ENCODE data around the gene ENPP7. TPM values are rescaled to one million over a fixed set of nuclear protein-coding genes. Genes with fewer than 3 reads are reported as not detected.
A peak's percentile ranks its signal among the peaks of the same experiment; 100 is the strongest.

Gene ENPP7
- total RNA-seq, 1 experiment from 2014 or later: not detected

DNA sequence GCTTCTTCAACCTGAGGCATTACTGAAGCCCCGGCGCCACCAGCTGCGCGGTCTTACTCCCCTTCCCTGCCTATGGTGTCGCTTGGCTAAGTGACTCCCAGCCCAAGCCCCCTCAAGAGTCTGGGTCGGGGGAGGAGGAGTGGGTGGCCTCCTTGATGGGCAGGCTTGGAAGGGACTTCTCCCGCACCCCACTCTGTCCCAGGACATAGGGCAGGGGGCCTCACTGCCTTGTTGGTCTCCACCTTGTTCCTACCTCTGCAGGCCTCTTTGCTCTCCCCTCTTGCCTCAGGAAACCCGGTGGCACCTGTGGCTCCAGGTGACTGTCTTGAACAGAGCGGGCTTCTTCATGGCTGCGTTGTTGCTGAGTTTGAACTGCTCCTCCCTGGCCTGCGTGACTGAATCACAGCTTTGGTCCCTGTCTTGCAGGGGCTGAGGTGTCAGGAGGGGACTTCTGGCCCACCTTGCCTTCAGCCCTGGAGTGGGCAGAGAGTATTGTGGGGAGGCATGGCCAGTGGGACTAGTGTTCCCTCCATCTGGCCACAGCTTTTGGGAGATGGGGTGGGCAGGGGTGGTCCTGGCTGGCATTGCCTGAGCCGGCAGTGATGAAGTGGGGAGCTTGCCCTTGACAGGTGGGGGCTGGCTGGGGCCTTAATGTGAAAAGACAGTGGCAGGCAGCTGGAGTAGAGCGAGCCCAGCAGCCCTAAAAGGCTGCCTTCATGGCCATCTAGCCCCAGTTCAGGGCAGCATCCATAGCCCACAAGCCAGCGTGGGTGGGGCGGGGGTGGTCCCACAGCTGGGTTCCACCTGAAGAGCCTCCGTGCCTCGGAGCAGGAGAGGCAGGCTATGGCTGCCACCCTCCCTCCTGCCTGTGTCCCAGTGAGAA lies 54.5 kb downstream of the ENPP7 start:
- ChIA-PET CTCF (no interaction called here), POLR2A (no interaction called here)

DNA sequence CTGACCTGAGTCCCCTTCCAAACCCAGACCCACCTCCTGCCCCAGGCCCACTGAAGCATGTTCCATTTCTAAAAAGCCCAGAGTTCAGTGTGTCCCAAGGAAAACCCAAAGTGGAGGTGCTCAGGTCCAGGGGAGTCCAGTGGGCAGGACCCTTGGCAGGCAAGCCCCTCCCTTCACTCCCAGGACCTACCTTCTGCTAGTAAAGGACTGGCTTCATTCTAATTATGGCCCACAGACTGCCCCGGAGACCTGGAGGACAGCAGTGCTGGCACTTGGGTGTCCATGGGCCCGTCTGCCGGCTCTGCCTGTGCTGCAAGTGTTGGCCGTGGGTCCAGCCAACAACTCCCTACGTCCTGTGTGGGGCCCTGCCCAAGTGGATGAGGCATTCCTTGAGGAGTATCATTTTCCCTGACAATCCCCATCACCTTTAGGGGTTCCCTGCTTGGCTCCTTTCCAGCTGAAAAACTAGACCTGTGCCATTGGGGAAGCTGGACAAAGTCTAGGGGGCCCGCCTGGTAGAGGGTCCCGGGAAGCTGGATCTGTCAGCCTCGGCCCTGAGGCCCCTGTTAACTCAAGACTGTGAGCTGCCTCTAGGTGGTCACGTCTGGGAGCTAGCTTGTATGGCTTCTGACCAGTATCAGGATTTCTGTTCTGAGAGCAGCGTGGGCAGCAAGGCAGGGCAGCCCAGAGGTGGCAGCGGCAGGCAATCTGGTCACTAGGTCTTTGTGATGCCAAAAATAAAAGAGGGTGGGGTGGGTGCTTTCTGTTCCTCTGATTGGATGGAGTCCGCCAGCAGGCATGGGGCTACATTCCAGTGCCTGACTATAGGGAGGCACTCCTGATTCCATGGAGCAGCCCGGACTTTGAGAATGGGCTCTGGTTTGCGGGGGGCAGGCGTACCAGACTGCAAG lies 55.4 kb downstream of the ENPP7 start:
- BruUV-seq (replicated peaks): TSS peak; percentile 9
- intact Hi-C loops (cut with micrococcal nuclease): loop anchor here (5.0 kb wide), 1 partner anchor 186 kb away; no protein-coding TSS in a partner anchor
- ChIA-PET POLR2A (no interaction called here), RAD21 (ENCODE audit: low non-redundant PET in 1 of 2, low total read pairs in 2 of 2, uncharacterized antibody in 2 of 2, unreplicated experiment in 2 of 2) (interaction anchor here in 1 of 2 experiments (0.6 kb wide), 1 partner anchor 206 kb away, joined by 3 read pairs; no protein-coding TSS in a partner anchor), CTCF (interaction anchor here (0.5 to 1.2 kb wide), 2 partner anchors 11 to 53 kb away, joined by 3 to 5 read pairs; partner anchors contain the start of genes CBX4 and CBX8)
- ATAC-seq: no peak; the same call in 1 of the 2 replicates
- H3K27ac ChIP-seq (ENCODE audit: low read depth, low read length): no peak overlapping the region
- no peaks in the 10 kb centered on the region for H3K9me3 ChIP-seq (ENCODE audit: control insufficient read depth in 1 of 2, insufficient read depth in 1 of 2, low read depth in 1 of 2, low read length in 2 of 2)
- peaks cover 6 to 19% of the 10 kb centered on the region in 2 experiments for H3K4me1 ChIP-seq (ENCODE audit: control insufficient read depth in 1 of 2, insufficient read depth in 2 of 2, low read length in 2 of 2)
- H3K4me3 ChIP-seq (replicated peaks in 1 of 2; ENCODE audit: low read depth in 1 of 2, low read length in 2 of 2): no peak overlapping the region
- no peaks in the 10 kb centered on the region for H3K27me3 ChIP-seq (ENCODE audit: insufficient read depth, low read length)
- TF ChIP-seq, protein P1, sequence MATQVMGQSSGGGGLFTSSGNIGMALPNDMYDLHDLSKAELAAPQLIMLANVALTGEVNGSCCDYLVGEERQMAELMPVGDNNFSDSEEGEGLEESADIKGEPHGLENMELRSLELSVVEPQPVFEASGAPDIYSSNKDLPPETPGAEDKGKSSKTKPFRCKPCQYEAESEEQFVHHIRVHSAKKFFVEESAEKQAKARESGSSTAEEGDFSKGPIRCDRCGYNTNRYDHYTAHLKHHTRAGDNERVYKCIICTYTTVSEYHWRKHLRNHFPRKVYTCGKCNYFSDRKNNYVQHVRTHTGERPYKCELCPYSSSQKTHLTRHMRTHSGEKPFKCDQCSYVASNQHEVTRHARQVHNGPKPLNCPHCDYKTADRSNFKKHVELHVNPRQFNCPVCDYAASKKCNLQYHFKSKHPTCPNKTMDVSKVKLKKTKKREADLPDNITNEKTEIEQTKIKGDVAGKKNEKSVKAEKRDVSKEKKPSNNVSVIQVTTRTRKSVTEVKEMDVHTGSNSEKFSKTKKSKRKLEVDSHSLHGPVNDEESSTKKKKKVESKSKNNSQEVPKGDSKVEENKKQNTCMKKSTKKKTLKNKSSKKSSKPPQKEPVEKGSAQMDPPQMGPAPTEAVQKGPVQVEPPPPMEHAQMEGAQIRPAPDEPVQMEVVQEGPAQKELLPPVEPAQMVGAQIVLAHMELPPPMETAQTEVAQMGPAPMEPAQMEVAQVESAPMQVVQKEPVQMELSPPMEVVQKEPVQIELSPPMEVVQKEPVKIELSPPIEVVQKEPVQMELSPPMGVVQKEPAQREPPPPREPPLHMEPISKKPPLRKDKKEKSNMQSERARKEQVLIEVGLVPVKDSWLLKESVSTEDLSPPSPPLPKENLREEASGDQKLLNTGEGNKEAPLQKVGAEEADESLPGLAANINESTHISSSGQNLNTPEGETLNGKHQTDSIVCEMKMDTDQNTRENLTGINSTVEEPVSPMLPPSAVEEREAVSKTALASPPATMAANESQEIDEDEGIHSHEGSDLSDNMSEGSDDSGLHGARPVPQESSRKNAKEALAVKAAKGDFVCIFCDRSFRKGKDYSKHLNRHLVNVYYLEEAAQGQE (IDR thresholded peaks at IDR 0.05; ENCODE audit: low read depth): no peak
- TF ChIP-seq JUND (IDR thresholded peaks at IDR 0.05) (no peak), POLR2A (IDR thresholded peaks at IDR 0.05; ENCODE audit: borderline replicate concordance, extremely low read depth, insufficient read depth, insufficient read length) (no peak), RAD21 (IDR thresholded peaks at IDR 0.05; ENCODE audit: low read depth) (no peak), ZNF274 (IDR thresholded peaks at IDR 0.05; ENCODE audit: low read depth, low read length) (no peak), EZH2phosphoT487 (IDR thresholded peaks at IDR 0.05; ENCODE audit: borderline replicate concordance) (no peak)
- TF ChIP-seq, protein P2, sequence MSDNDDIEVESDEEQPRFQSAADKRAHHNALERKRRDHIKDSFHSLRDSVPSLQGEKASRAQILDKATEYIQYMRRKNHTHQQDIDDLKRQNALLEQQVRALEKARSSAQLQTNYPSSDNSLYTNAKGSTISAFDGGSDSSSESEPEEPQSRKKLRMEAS (IDR thresholded peaks at IDR 0.05): no peak
- TF ChIP-seq, protein P3, sequence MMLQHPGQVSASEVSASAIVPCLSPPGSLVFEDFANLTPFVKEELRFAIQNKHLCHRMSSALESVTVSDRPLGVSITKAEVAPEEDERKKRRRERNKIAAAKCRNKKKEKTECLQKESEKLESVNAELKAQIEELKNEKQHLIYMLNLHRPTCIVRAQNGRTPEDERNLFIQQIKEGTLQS (IDR thresholded peaks at IDR 0.05): no peak
- H2AFZ ChIP-seq (ENCODE audit: low read depth, low read length, poor library complexity, severe bottlenecking): no peak overlapping the region
- H3K36me3 ChIP-seq (ENCODE audit: control insufficient read depth in 1 of 2, insufficient read depth in 2 of 2, low read length in 2 of 2): peaks cover 13 to 18% of the 10 kb centered on the region in 2 experiments; a peak in 3 of 4 replicates
- H3K9me2 ChIP-seq (ENCODE audit: insufficient read depth): no peaks in the 10 kb centered on the region
- H4K20me1 ChIP-seq (ENCODE audit: insufficient read depth): no peaks in the 10 kb centered on the region
- no peak for DNase-seq (ENCODE audit: low read depth, low spot score)
- no peak overlapping the region for H3K9ac ChIP-seq (ENCODE audit: low read length)
- H3K4me2 ChIP-seq (ENCODE audit: low read length): no peak overlapping the region
- H3K79me2 ChIP-seq (ENCODE audit: insufficient read depth, low read length): no peaks in the 10 kb centered on the region

More for the DNA sequence above, 54.5 kb downstream of the ENPP7 start:
- H3K9me2 ChIP-seq (ENCODE audit: insufficient read depth): no peaks in the 10 kb centered on the region
- peaks cover 6 to 18% of the 10 kb centered on the region in 2 experiments for H3K4me1 ChIP-seq (ENCODE audit: control insufficient read depth in 1 of 2, insufficient read depth in 2 of 2, low read length in 2 of 2)
- BruUV-seq (replicated peaks): no TSS peak
- H3K79me2 ChIP-seq (ENCODE audit: insufficient read depth, low read length): no peaks in the 10 kb centered on the region
- RAD21 ChIA-PET (ENCODE audit: low non-redundant PET in 1 of 2, low total read pairs in 2 of 2, uncharacterized antibody in 2 of 2, unreplicated experiment in 2 of 2): no interaction called here
- no peaks in the 10 kb centered on the region for H3K9me3 ChIP-seq (ENCODE audit: control insufficient read depth in 1 of 2, insufficient read depth in 1 of 2, low read depth in 1 of 2, low read length in 2 of 2)
- no peak overlapping the region for H3K27ac ChIP-seq (ENCODE audit: low read depth, low read length)
- no peaks in the 10 kb centered on the region for H4K20me1 ChIP-seq (ENCODE audit: insufficient read depth)
- no peak overlapping the region for H3K9ac ChIP-seq (ENCODE audit: low read length)
- peaks cover 15 to 18% of the 10 kb centered on the region in 2 experiments; a peak in 3 of 4 replicates for H3K36me3 ChIP-seq (ENCODE audit: control insufficient read depth in 1 of 2, insufficient read depth in 2 of 2, low read length in 2 of 2)
- no peaks in the 10 kb centered on the region for H3K27me3 ChIP-seq (ENCODE audit: insufficient read depth, low read length)
- DNase-seq (ENCODE audit: low read depth, low spot score) (no peak), ATAC-seq (no peak)
- intact Hi-C loops (cut with micrococcal nuclease): loop anchor here (5.0 kb wide), 1 partner anchor 187 kb away; no protein-coding TSS in a partner anchor
- no peak overlapping the region for H3K4me3 ChIP-seq (replicated peaks in 1 of 2; ENCODE audit: low read depth in 1 of 2, low read length in 2 of 2)
- H3K4me2 ChIP-seq (ENCODE audit: low read length): no peak overlapping the region
- H2AFZ ChIP-seq (ENCODE audit: low read depth, low read length, poor library complexity, severe bottlenecking): no peak overlapping the region
- TF ChIP-seq YY1 (IDR thresholded peaks at IDR 0.05; ENCODE audit: extremely low read depth, insufficient replicate concordance, low read depth, low read length) (no peak), FOSL1 (IDR thresholded peaks at IDR 0.05; ENCODE audit: low read depth) (no peak)
